HG03139 (cell line): Measurements from ENCODE around the gene MED7.
"Not testable (repeated sequence)": the region's sequence is repeated elsewhere in the genome, so short reads cannot be mapped to it uniquely, and the experiment has no call there.

Experiments used
- ATAC-seq: cut with Tn5 transposase; IDR thresholded peaks from one replicate; pipeline ENCODE4 v1.9.1; 2021; ENCODE audit not compliant: unreplicated experiment

Gene MED7, protein sequence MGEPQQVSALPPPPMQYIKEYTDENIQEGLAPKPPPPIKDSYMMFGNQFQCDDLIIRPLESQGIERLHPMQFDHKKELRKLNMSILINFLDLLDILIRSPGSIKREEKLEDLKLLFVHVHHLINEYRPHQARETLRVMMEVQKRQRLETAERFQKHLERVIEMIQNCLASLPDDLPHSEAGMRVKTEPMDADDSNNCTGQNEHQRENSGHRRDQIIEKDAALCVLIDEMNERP

DNA sequence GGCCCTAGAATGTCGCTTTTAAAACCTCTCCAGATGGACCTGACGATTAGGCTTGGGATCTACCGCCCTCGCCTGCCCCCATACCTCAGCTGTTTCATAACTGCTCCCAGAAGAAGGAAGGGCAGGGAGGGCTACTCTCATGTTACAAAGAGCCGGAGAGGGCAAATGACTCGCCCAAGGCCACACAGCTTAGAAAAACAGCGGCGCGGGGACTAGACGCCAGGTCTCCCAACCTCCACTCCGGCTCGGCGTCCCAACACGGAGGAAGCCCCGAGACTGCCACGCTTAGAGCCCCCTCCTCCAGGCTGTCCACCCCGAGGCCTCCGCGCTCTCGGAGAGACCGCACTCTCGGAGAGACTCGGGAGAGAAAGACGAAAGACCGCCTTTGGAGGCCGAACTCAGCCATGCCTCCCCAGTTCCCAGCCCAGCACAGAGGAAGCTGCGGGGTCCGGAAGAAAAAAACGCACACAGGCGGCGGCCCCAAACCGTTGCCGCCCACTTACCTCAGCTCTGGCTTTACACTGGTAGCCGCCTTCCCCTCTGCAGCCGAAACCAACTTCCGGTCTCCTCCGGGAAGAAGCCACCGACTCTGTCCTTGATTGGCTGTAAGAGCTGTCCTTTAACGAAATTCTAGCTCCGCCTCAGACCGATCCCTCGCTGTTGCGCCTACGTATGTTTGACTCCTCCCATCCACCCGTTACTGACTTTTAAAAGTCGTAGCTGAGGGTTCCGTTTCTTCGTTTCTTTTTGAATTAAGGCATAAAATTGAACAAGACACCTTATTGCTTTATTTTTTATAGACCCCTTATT is at the start of gene MED7:
Gene MED7 (minus strand): TSS at position 549 of the 810 bp plus-strand sequence. CDS start 3,434 bp downstream, outside the sequence.
- ATAC-seq, result peak; percentile 100

DNA sequence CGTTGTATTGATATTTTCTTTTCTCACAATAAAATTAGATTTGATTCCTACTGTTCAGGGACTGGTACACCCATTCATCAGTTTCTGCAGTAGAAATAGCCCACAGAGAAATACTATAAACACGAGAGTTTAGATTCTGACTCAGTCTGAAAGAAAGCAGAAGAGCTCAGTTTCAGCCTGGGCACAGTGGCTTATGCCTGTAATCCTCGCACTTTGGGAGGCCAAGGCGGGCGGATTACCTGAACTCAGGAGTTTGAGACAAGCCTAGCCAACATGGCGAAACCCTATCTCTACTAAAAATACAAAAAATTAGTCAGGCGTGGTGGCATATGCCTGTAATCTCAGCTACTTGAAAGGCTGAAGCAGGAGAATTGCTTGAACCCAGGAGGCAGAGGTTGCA is 46.6 kb upstream of the MED7 start:
- ATAC-seq, result no peak

DNA sequence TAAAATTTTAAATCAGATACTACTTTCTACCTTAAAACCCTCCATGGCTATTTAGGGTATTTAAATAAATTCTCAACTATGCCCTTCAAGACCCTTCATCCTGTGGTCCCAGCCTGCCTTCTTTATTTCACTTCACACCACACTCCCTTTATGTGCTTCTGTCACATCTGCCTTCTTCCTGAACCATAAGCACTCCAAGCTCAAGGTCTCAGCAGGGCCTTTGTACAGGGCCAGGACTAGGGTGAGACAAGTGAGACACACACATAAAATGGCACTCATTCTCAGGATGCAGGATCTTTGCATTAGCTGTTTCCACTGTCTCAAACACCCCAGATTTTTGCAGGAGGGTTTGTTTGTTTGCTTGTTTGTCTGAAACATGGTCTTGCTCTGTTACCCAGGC is 45.6 kb upstream of the MED7 start:
- no peak for ATAC-seq

DNA sequence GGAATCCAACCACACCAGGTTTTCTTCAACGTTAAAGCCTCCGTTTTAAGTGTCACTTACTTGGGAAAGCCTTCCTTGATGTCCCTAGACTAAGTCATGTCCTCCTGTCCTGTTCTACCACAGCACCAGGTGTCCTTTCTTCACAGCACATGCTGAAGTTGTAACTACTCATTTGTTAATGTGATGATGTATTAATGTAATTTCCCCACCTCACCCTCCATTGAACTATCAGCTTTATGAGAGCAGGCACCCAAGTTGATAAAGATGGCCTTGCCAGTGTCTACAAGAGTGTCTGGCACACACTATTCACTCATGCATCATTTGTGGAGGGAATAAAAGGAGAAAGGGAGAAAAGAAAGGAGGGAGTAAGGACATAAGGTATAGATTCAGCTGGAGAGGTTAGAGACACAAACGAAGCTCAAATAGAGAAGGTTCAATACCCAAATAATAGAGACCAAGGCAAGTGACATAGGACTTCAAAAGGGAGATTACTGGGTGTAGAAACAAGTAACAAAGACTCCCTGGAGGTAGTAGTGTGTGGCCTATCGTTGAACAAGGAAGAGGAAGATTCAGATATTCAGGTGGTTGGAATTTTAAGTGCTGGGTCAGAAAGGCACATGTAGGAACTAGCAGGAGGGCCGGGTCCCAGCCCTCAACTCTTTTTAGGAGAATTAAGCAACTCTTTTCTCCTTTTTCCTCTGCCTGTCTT is 44.5 kb upstream of the MED7 start:
- no peak for ATAC-seq

DNA sequence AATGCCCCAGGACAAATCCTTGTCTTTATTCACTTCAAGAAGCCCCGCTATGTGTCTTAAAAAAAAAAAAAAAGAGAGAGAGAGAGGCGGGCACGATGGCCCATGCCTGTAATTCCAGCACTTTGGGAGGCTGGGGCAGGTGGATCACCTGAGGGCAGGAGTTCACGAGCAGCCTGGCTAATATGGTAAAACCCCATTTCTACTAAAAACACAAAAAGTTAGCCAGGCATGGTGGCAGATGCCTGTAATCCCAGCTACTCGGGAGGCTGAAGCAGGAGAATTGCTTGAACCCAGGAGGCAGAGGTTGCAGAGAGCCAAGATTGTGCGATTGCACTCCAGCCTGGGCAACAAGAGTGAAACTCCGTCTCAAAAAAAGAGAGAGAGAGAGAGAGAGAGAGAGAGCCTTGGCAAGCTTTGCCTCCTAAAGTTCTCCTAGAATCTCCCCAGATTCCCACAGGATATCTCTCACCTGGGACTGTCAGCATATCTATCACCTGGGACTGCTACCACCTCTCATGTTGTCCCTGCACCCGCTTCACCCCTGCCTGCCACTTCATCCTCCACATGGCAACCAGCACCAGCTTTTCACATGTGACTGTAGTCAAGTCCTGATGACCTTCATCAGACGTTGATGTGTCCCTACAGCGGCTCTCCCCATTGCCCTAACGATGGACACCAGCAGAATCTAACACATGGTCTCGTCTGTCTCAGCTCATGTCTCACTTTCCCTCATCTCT is 43.8 kb upstream of the MED7 start:
- no peak for ATAC-seq

DNA sequence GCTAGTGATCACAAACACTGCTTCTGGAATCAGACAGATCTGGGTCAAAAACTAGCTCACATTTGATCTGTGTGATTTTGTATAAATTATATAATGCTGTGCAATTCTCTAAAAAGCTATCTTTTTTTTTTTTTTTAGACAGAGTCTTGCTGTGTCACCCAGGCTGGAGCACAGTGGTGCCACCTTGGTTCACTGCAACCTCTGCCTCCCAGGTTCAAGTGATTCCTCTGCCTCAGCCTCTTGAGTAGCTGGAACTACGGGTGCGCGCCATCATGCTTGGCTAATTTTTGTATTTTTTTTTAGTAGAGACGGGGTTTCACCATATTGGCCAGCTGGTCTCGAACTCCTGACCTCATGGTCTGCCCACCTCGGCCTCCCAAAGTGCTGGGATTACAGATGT is 42.5 kb upstream of the MED7 start:
- not testable (repeated sequence) for ATAC-seq

DNA sequence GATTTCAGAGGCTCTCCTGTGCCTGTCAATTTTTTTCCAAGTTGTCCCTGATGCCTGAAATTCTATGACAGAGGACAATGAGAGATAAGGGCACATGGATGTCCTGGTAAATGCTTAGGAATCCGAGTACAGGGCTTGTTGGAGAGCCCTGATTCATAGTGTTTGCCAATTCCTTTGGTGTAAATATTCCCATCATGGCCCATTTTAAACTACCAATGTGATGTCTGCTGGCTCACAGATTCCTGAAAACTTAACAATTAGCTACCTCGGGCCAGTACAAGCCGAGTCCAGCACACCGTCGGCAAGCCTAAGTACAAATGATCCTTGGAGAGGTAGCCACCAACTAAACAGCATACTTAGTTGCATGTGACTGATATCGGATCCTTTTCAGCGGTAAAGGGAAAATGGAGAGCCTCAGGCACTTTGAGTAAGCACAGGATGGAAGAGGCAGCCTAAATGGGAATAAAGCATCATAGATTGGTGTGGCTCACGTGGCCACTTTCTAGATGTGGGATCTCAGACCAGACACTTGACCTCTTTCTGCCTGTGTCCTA is 41.5 kb upstream of the MED7 start:
- ATAC-seq, result no peak

DNA sequence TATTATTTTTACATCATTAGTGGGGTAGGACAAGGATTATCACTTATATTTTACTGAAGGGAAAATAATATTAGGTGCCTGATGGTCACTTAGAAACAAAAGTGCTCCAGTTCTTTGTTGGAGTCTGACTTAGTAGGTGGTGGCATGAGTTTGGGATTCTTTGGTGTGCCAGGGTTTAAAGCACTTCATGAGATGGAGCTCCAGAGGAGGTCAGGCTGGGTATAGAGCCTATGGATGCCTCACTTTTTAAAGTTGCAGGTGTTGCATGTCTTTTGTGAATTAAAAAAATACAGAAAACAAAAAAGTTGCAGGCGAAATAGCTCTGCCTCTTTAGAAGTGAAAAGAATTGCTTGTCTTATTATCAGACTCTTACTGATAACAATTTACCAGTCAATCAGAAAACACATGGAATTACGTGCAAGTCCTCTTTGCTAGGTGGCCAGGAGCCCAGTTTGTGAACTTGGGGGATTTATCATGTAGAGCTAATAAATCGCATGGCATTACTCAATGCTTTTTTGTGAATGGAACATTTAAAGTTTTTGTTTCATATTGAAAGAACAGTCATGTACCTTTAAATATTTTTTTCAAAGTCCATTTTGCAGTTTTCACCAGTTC is 39.6 kb upstream of the MED7 start:
- ATAC-seq, result no peak

DNA sequence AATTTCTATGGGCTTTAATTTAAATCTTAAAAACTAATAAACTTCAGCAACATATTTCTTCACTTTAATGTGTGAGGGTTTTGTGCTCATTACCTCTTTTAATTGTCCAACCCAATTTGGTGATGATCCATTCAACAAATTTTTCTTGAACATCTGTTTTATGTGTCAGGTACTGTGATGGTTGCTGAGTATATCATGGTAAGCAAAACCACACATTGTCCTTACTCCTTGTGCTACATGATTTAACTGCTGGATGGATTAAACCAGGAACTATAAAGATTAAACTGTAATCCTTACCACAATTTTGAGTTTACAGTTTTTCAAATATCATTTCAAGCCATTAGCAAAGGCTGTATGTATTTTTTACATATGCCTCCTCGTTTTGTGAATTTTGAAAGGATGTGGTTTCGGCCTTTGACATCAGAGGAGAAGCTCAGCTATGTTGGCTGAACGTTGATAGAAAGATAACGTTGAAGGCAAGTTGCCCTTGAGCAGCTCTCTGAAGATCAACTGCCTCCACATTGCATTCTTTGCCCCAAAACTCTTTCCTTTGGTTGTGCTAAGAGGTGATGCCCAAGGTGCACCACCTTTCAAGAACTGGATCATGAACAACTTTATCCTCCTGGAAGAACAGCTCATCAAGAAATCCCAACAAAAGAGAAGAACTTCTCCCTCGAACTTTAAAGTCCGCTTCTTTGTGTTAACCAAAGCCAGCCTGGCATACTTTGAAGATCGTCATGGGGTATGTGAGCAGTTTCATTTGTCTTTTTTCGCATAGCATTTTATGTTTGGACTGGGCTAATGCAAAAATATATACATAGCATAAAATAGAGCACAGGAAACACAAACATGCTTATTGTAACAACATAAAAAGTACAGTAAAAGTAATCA is 38.0 kb upstream of the MED7 start, which contains the start of gene ITK:
Gene ITK (plus strand): TSS at position 467 of the 891 bp plus-strand sequence. CDS start 138 bp downstream, at position 605.
- ATAC-seq, result no peak

DNA sequence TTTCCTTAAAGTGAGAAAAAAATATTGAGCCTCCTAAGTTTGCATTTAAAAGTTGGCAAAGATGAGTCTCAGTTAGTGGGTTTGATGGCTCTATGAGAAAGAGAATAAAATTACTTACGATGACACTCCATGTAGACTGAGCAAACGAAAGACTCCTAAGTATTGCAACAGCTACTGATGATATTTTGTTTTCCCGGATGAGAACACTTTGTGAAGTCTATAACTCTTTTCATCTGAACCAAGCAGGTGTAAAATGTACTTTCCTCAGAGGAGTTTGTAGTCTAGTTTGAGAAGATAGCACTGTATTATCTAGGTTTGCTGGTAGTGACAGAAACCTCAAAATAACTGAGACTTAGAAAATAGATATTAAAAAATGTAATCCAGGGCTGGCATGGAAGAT is 36.3 kb upstream of the MED7 start:
- ATAC-seq, result no peak

DNA sequence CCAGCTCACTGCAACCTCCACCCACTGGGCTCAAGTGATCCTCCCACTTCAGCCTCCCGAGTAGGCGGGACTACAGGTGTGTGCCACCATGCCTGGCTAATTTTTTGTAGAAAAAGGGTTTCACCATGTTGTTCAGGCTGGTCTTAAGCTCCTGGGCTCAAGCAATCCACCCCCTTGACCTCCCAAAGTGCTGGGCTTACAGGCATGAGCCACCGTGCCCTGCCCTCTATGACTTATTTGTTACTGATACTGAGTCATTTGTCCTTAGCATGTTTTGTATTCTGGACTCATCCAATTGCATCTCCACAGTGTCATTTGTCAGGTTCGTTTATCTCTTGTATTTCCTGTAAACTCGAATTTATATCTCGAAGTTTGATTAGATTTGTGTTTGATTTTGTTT is 35.3 kb upstream of the MED7 start:
- ATAC-seq, result no peak

DNA sequence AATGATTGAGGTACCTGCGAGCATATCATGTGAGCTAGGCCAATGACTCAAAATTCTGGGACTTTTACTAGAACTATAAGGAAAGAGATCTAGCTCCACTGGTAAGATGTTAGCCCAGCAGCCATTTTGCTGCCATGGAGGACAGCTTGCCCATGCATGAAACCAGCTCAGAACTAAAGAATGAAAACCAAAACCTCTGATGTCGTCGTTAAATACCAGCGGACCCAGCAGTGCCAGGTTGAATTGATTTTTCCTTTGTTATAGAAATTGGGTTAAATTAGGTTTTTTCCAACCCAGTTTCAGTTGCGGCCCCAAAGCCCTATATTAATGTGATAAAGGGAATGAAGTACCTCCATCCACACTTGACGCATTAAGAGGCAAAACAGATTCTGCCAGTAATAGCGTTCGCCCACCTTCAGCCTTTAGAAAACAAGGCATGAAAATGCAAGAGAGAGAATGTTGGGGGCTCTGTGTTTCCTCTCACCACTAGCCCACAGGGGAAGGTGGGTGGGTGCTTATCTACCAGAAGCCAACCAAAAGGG is 32.5 kb upstream of the MED7 start:
- no peak for ATAC-seq

DNA sequence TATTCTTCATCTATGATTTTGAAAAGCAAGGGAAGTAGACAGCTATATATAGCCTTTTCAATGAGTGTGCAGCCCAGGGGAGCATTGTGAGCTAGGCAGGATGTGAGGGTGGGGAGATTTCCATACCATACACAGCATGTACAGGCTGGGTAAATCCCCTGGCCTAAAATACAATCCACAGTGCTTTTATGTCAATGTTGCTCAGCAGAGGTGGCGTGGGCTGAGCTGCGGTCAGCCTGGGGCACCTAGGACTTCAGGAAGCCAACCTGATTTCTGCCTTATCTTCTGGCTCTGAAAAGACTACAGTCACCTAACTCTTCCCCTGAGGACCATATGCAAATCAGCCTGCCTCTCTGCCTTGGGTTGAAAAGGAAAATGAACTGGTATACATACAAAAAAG is 29.7 kb upstream of the MED7 start:
- peak; percentile 97 for ATAC-seq

DNA sequence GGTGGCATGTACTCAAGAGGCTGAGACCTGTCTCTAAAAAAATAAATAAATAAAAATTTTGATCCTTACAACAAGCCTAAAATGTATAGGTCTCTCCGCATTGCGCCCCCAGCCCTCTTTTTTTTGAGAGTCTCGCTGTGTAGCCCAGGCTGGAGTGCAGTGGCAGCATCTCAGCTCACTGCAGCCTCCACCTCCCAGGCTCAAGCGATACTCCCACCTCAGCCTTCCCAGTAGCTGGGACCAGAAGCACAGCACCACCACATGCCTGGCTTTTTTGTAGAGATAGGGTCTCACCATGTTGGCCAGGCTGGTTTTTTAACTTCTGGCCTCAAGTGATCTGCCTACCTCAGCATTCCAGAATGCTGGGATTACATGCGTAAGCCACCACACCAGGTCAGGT is 25.6 kb upstream of the MED7 start:
- no peak for ATAC-seq

DNA sequence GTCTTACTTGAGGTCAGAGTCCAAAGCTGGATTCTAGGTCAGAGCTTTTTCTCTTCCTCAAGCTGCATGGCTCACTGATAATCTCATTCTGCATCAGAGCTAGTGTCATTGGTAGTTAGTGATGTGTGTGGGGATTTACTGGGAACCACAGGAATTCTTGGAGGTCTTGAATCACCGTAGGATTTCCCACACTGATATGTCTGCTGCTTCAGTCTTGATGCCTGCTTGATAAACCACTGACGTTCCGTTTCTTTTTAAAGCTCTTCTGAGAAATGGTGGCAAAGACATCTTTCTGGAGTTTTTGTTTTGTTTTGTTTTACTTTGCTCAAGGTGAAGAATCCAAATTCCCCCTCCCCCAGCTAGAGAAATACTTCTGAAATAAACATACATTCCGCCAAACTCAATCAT is 24.6 kb upstream of the MED7 start:
- no peak for ATAC-seq

DNA sequence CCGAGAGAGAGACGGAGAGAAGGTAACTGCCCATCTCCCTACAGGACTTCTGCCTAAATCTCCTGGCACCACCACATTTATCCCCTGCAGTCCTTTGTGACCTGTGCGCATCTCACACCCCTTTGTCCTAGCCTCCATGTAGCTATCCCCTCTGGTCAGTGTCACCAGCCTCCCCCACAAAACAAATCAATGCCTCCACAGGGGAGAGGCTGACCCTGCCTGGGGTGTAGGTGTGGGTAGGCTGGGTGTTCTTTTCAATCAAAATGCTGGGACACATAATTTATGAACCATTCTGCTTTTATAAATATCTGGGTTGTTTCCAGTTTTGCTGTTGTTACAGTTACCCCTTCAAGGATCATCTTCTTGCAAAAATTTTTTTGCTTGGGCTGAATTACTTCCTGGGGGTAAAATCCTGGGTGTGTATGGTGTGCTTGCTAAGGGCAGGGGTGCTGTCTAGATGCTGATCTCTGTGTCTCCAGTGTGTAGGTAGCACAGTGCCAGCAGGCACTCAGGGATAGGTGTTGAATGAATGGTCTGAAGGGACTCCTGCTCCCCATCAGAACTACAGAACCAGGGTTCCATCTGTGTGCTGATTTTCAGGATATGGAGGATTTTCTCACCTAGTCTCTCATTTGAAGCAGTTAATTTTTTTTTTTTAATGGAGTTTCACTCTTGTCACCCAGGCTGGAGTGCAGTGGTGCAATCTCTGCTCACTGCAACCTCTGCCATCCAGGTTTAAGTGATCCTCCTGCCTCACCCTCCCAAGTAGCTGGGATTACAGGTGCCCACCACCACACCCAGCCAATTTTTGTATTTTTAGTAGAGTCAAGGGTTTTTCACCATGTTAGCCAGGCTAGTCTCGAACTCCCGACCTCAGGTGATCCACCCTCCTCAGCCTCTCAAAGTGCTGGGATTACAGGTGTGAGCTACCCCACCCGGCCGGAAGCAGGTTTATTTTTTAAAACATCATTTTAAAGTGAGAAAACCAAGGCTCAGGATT is 23.8 kb upstream of the MED7 start, which contains the start of gene GARIN3:
Gene GARIN3 (minus strand): TSS at position 51 of the 1,000 bp plus-strand sequence. CDS start 96 bp downstream, outside the sequence.
- ATAC-seq, result no peak

DNA sequence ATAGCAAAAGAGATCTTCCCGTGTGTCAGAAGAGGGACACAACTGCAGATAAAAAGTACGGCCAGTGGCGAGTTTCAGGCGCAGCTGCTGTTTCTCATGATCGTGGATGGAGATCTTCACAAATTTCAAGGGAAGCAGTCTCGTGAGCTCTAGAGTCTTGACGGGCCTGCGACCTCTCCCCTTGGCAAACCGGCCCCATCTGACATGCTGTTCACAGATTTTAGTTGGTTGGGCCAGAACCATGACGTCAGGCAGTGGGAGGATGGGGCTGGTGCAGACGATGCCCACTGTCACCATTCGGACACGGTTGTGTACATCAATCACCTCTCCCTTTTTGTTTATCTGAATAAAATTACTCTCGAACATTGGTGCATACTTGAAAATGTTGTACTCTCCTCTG is 23.0 kb upstream of the MED7 start:
- no peak for ATAC-seq

DNA sequence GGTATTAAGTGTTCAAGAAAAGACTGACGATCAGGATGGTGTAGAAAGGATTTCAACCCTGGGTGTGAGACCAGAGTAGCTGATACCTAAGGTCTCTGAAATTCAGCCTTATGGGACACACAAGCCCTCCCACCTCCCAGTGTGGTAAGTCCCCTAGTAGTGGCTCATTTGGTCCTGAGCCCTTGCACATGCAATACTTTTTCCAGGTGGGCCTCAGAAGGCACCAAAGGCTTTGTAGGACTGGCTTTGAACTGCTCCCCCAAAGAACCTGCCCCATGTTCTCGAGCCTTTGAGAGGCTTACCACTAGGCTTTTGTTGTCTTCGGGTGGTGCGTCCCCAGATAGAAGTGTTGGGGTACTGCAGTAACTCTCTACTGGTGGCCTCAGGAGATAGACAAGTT is 22.6 kb upstream of the MED7 start:
- no peak for ATAC-seq
